Measurements from ENCODE around the gene TF.
"Not testable (repeated sequence)": the region's sequence is repeated elsewhere in the genome, so short reads cannot be mapped to it uniquely, and the experiment has no call there.

TF gene

GRCh38 chr3:133717424-133717823 is 28.8 kb upstream of the TF start:
- POLR2A ChIA-PET, result no interaction called here
- H3K4me3 ChIP-seq (ENCODE audit: low read depth, low read length), result no peak overlapping the region
- CTCF ChIA-PET, result no interaction called here
- no peak for DNase-seq (ENCODE audit: low read depth, low spot score)
- TF ChIP-seq CTCF (IDR thresholded peaks at IDR 0.05; ENCODE audit: insufficient read depth, low read length, missing control alignments), result no peak

GRCh38 chr3:133722935-133723334 is 23.3 kb upstream of the TF start:
- ChIA-PET CTCF (no interaction called here), POLR2A (no interaction called here)
- TF ChIP-seq CTCF (IDR thresholded peaks at IDR 0.05; ENCODE audit: insufficient read depth, low read length, missing control alignments), result no peak
- H3K4me3 ChIP-seq (ENCODE audit: low read depth, low read length), result no peak overlapping the region
- DNase-seq (ENCODE audit: low read depth, low spot score), result no peak

GRCh38 chr3:133730993-133731392 is 15.2 kb upstream of the TF start:
- DNase-seq (ENCODE audit: low read depth, low spot score), result no peak
- TF ChIP-seq CTCF (IDR thresholded peaks at IDR 0.05; ENCODE audit: insufficient read depth, low read length, missing control alignments), result no peak
- no peak overlapping the region for H3K4me3 ChIP-seq (ENCODE audit: low read depth, low read length)
- ChIA-PET POLR2A (no interaction called here), CTCF (no interaction called here)

GRCh38 chr3:133732231-133732630 is 14.0 kb upstream of the TF start:
- POLR2A ChIA-PET; CTCF ChIA-PET; H3K4me3 ChIP-seq (ENCODE audit: low read depth, low read length); DNase-seq (ENCODE audit: low read depth, low spot score): not testable (repeated sequence)

- no peak for DNase-seq (ENCODE audit: low read depth, low spot score)
- ChIA-PET CTCF (no interaction called here), POLR2A (no interaction called here)
- no peak overlapping the region for H3K4me3 ChIP-seq (ENCODE audit: low read depth, low read length)
- no peak for TF ChIP-seq CTCF (IDR thresholded peaks at IDR 0.05; ENCODE audit: insufficient read depth, low read length, missing control alignments)
These were observed 13.0 kb upstream of the TF start for GRCh38 chr3:133733226-133733625.

GRCh38 chr3:133734305-133734704 is 11.9 kb upstream of the TF start:
- DNase-seq (ENCODE audit: low read depth, low spot score), result no peak
- no peak for TF ChIP-seq CTCF (IDR thresholded peaks at IDR 0.05; ENCODE audit: insufficient read depth, low read length, missing control alignments)
- ChIA-PET CTCF (no interaction called here), POLR2A (no interaction called here)
- H3K4me3 ChIP-seq (ENCODE audit: low read depth, low read length), result no peak overlapping the region

- ChIA-PET POLR2A (no interaction called here), CTCF (no interaction called here)
- no peak for DNase-seq (ENCODE audit: low read depth, low spot score)
- no peak overlapping the region for H3K4me3 ChIP-seq (ENCODE audit: low read depth, low read length)
- no peak for TF ChIP-seq CTCF (IDR thresholded peaks at IDR 0.05; ENCODE audit: insufficient read depth, low read length, missing control alignments)
These were observed 3.7 kb upstream of the TF start for GRCh38 chr3:133742351-133743091.

Measured in AG04449 (cell line).